T-helper 1 cell treated with Interleukin-12 subunit alpha and Interleukin-12 subunit beta and Interleukin-4 antibody, amounts not matched to agents 30 ng/mL and 1 ng/mL, for 36 hours (primary cell): ENCODE data around the gene CAPN5. TPM values are rescaled to one million over a fixed set of nuclear protein-coding genes. Genes with fewer than 3 reads are reported as not detected.
"Not testable (repeated sequence)": the region's sequence is repeated elsewhere in the genome, so short reads cannot be mapped to it uniquely, and the experiment has no call there.

ENCODE experiments used
- intact Hi-C: fragments of 100-400 bp; cut with micrococcal nuclease; formaldehyde crosslinking; loops from one replicate; pipeline ENCODE4 v1.15.1; 2024
- total RNA-seq: library from RNA; stranded (reverse); gene quantifications from 2 replicates; pipeline ENCODE4 v1.2.3, GENCODE V29; 2022

CAPN5 gene
- total RNA-seq, 1 donor from 2014 or later = 0.27 TPM

GRCh38 chr11:77094841-77095365 is 28.1 kb downstream of the CAPN5 start:
- intact Hi-C loops = no loop called here

- intact Hi-C loops = no loop called here
Observed at GRCh38 chr11:77095551-77096490, 29.1 kb downstream of the CAPN5 start.

- intact Hi-C loops = no loop called here
Observed at GRCh38 chr11:77096591-77097019, 29.8 kb downstream of the CAPN5 start.

- intact Hi-C loops = not testable (repeated sequence)
Observed at GRCh38 chr11:77097180-77097579, 30.4 kb downstream of the CAPN5 start.

- intact Hi-C loops = no loop called here
Observed at GRCh38 chr11:77100166-77101042, 33.6 kb downstream of the CAPN5 start.

- intact Hi-C loops = no loop called here
Observed at GRCh38 chr11:77101043-77101537, 34.3 kb downstream of the CAPN5 start.

- intact Hi-C loops = no loop called here
Observed at GRCh38 chr11:77102246-77103210, 35.8 kb downstream of the CAPN5 start, which contains the start of gene OMP. OMP (plus strand) TSS chr11:77102840; CDS start chr11:77102840, 0 bp downstream.

GRCh38 chr11:77103319-77103718 is 36.5 kb downstream of the CAPN5 start:
- intact Hi-C loops = no loop called here

GRCh38 chr11:77104727-77105126 is 38.0 kb downstream of the CAPN5 start:
- intact Hi-C loops = no loop called here

- intact Hi-C loops = no loop called here
Observed at GRCh38 chr11:77106321-77106720, 39.5 kb downstream of the CAPN5 start.

GRCh38 chr11:77106759-77107158 is 40.0 kb downstream of the CAPN5 start:
- intact Hi-C loops = no loop called here

GRCh38 chr11:77107950-77108349 is 41.2 kb downstream of the CAPN5 start:
- intact Hi-C loops = no loop called here

- intact Hi-C loops = no loop called here
Observed at GRCh38 chr11:77108436-77108835, 41.7 kb downstream of the CAPN5 start.

GRCh38 chr11:77109236-77110019 is 42.7 kb downstream of the CAPN5 start:
- intact Hi-C loops = no loop called here

- intact Hi-C loops = no loop called here
Observed at GRCh38 chr11:77110836-77111235, 44.1 kb downstream of the CAPN5 start.

- intact Hi-C loops = no loop called here
Observed at GRCh38 chr11:77111277-77111676, 44.5 kb downstream of the CAPN5 start.

- intact Hi-C loops = no loop called here
Observed at GRCh38 chr11:77111946-77112345, 45.2 kb downstream of the CAPN5 start.

GRCh38 chr11:77112641-77113381 is 46.0 kb downstream of the CAPN5 start:
- intact Hi-C loops = no loop called here
